Left lung (tissue), 10 donors: ENCODE measurements around the gene SLC35F3. TPM values are rescaled to one million over a fixed set of nuclear protein-coding genes. Genes with fewer than 3 reads are reported as not detected.

ENCODE experiments used
- ATAC-seq: fragments of 200-7000 bp; cut with Tn5 transposase; one replicate; pipeline ENCODE4 v1.9.1; 2020; ENCODE audit warnings: moderate library complexity
- DNase-seq, 4 donors: peaks; one replicate each; pipeline ENCODE4 v3.0.0-alpha.2; 2013 to 2020
- H3K27ac ChIP-seq, 2 donors: fragments of 200-600 bp; sonication (generic) in 1 of 2; one replicate each; pipeline versions ENCODE4 v1.5.0 to v1.8.0; 2020 to 2021
- H3K27me3 ChIP-seq, 2 donors: fragments of 200-600 bp; sonication (generic) in 1 of 2; one replicate each; pipeline versions ENCODE4 v1.5.0 to v1.8.0; 2020 to 2021
- H3K36me3 ChIP-seq, 2 donors: fragments of 200-600 bp; sonication (generic) in 1 of 2; one replicate each; pipeline versions ENCODE4 v1.5.0 to v1.8.0; 2020 to 2021
- H3K4me1 ChIP-seq, 2 donors: fragments of 200-600 bp; one replicate each; pipeline ENCODE4 v1.8.0; 2021
- H3K4me3 ChIP-seq, 2 donors: fragments of 200-600 bp; sonication (generic) in 1 of 2; one replicate each; pipeline versions ENCODE4 v1.5.0 to v1.8.0; 2020 to 2021; ENCODE audit warnings: mild to moderate bottlenecking in 1 of 2
- H3K9me3 ChIP-seq, 2 donors: fragments of 200-600 bp; sonication (generic) in 1 of 2; one replicate each; pipeline versions ENCODE4 v1.5.0 to v1.8.0; 2020 to 2021
- CTCF ChIP-seq, 2 donors: fragments of 200-600 bp; sonication (generic) in 1 of 2; IDR thresholded peaks; one replicate each; pipeline versions ENCODE4 v1.5.0 to v1.8.0; 2021; ENCODE audit warnings: antibody characterized with exemption in 2 of 2
- intact Hi-C, 2 donors: fragments of 100-400 bp; cut with DNase I; formaldehyde crosslinking; loops; one replicate each; pipeline versions ENCODE4 v1.11.2 to v1.14.2; 2022
- polyA plus RNA-seq, 6 donors: library from polyadenylated mRNA; unstranded; fragments of 120-200 nt; gene quantifications; one replicate each; pipeline ENCODE4 v1.2.1, GENCODE V29; 2013; ENCODE audit not compliant: insufficient read length in 6 of 6
- total RNA-seq, 2 donors: library from RNA; stranded (reverse); fragmentation: NEBNext Ultra II Directional; extraction: Animal tissue kit (Norgen Biotek cat#: 25700); gene quantifications; one replicate each; pipeline ENCODE4 v1.2.1, GENCODE V29; 2021
- donor health status: DM: no; HTN: yes; CAD: no.
- donor health status: DM: no; HTN: no; CAD: no.

SLC35F3 gene
- total and polyA plus RNA-seq, 8 donors, result 0.58 to 1.9 (median 1.5) TPM

- H3K4me1 ChIP-seq, result no peaks in the 10 kb centered on the region
- H3K27me3 ChIP-seq, result no peaks in the 10 kb centered on the region
- H3K9me3 ChIP-seq, result peaks cover 0 to 2% of the 10 kb centered on the region in 2 donors
- ATAC-seq (no peak), DNase-seq (no peak)
- H3K4me3 ChIP-seq, result no peak overlapping the region
- TF ChIP-seq CTCF (IDR thresholded peaks at IDR 0.05), result no peak
- H3K27ac ChIP-seq, result no peak overlapping the region
- intact Hi-C loops, result no loop called here
- no peaks in the 10 kb centered on the region for H3K36me3 ChIP-seq
Measured at GRCh38 chr1:233928123-233928522, 23.6 kb downstream of the SLC35F3 start.

- no peak for ATAC-seq
- DNase-seq, result no peak
- Histone ChIP-seq H3K4me3 (no peak overlapping the region), H3K9me3 (no peaks in the 10 kb centered on the region), H3K4me1 (no peaks in the 10 kb centered on the region), H3K36me3 (no peaks in the 10 kb centered on the region), H3K27me3 (no peaks in the 10 kb centered on the region), H3K27ac (no peak overlapping the region)
- intact Hi-C loops, result no loop called here
- no peak for TF ChIP-seq CTCF (IDR thresholded peaks at IDR 0.05)
Measured at GRCh38 chr1:233933339-233933738, 28.9 kb downstream of the SLC35F3 start.

- TF ChIP-seq CTCF (IDR thresholded peaks at IDR 0.05), result no peak
- intact Hi-C loops, result no loop called here
- H3K9me3 ChIP-seq, result no peaks in the 10 kb centered on the region
- H3K4me1 ChIP-seq, result no peaks in the 10 kb centered on the region
- H3K4me3 ChIP-seq, result no peak overlapping the region
- H3K36me3 ChIP-seq, result no peaks in the 10 kb centered on the region
- H3K27me3 ChIP-seq, result no peaks in the 10 kb centered on the region
- DNase-seq, result no peak
- peak; percentile 89 for ATAC-seq
- H3K27ac ChIP-seq, result no peak overlapping the region
Measured at GRCh38 chr1:233935297-233935868, 30.9 kb downstream of the SLC35F3 start.

GRCh38 chr1:233936422-233936821 lies 31.9 kb downstream of the SLC35F3 start:
- TF ChIP-seq CTCF (IDR thresholded peaks at IDR 0.05), result no peak
- intact Hi-C loops, result no loop called here
- no peak overlapping the region for H3K27ac ChIP-seq

GRCh38 chr1:233936842-233937241 lies 32.4 kb downstream of the SLC35F3 start:
- no peaks in the 10 kb centered on the region for H3K4me1 ChIP-seq
- TF ChIP-seq CTCF (IDR thresholded peaks at IDR 0.05), result no peak
- H3K9me3 ChIP-seq, result no peaks in the 10 kb centered on the region
- intact Hi-C loops, result no loop called here
- H3K4me3 ChIP-seq, result no peak overlapping the region
- no peak for ATAC-seq
- no peak overlapping the region for H3K27ac ChIP-seq
- H3K27me3 ChIP-seq, result no peaks in the 10 kb centered on the region
- DNase-seq, result no peak
- H3K36me3 ChIP-seq, result no peaks in the 10 kb centered on the region

More at GRCh38 chr1:233936422-233936821, 31.9 kb downstream of the SLC35F3 start:
- no peak for ATAC-seq
- no peaks in the 10 kb centered on the region for H3K36me3 ChIP-seq
- H3K4me3 ChIP-seq, result no peak overlapping the region
- DNase-seq, result no peak
- no peaks in the 10 kb centered on the region for H3K27me3 ChIP-seq
- no peaks in the 10 kb centered on the region for H3K4me1 ChIP-seq
- no peaks in the 10 kb centered on the region for H3K9me3 ChIP-seq
